Vagina (tissue), 2 donors: Measurements from ENCODE around the gene EIPR1.

ENCODE experiments used
- POLR2A ChIP-seq, 2 donors: fragments of 450-650 bp; IDR thresholded peaks; one replicate each; pipeline ENCODE4 v1.6.1; 2017; ENCODE audit warnings: antibody characterized with exemption in 2 of 2, mild to moderate bottlenecking in 2 of 2, moderate library complexity in 2 of 2
- POLR2AphosphoS5 ChIP-seq, 2 donors: sonication (generic); formaldehyde crosslinking; IDR thresholded peaks; one replicate each; pipeline ENCODE4 v1.9.0; 2017; ENCODE audit warnings: antibody characterized with exemption in 2 of 2, mild to moderate bottlenecking in 2 of 2, low read depth in 1 of 2; ENCODE audit not compliant: insufficient read depth in 1 of 2
- TF ChIP-seq, protein P1 (sequence below), 3 experiments: fragments of 450-650 bp in 2 of 3; fragments of 200-600 bp in 1 of 3; sonication (generic) in 1 of 3; IDR thresholded peaks; one replicate each; pipeline ENCODE4 v1.5.1; 2017 to 2019; ENCODE audit warnings: antibody characterized with exemption in 3 of 3, mild to moderate bottlenecking in 2 of 3, moderate library complexity in 2 of 3

DNA sequence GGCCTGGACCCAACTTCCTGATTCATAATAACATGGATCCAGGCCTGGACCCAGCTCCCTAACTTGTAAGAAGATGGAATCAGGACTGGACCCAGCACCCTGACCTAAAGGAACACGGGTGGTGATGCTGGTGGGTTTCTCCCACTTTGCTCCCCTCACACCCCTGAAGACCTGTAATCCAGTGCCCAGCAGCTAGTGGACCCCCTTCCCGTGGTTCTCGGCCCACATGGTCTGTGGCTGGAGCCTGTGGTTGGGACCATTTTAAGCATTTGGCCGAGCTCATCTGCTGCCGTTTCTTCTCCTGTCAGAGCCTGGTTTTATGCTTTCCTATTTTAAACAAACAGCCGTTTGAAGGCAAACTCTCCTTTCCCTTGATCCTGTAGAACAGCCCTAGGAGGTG is 232.8 kb downstream of the EIPR1 start:
- TF ChIP-seq, protein P1, sequence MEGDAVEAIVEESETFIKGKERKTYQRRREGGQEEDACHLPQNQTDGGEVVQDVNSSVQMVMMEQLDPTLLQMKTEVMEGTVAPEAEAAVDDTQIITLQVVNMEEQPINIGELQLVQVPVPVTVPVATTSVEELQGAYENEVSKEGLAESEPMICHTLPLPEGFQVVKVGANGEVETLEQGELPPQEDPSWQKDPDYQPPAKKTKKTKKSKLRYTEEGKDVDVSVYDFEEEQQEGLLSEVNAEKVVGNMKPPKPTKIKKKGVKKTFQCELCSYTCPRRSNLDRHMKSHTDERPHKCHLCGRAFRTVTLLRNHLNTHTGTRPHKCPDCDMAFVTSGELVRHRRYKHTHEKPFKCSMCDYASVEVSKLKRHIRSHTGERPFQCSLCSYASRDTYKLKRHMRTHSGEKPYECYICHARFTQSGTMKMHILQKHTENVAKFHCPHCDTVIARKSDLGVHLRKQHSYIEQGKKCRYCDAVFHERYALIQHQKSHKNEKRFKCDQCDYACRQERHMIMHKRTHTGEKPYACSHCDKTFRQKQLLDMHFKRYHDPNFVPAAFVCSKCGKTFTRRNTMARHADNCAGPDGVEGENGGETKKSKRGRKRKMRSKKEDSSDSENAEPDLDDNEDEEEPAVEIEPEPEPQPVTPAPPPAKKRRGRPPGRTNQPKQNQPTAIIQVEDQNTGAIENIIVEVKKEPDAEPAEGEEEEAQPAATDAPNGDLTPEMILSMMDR (IDR thresholded peaks at IDR 0.05), result no peak
- TF ChIP-seq POLR2A (IDR thresholded peaks at IDR 0.05) (no peak), POLR2AphosphoS5 (IDR thresholded peaks at IDR 0.05; ENCODE audit: insufficient read depth in 1 of 2, low read depth in 1 of 2) (no peak)
